Activated CD4-positive, CD25-positive, alpha-beta regulatory T cell treated with anti-CD3 and anti-CD28 coated beads, Interleukin-2, amount 50 U/mL, for 72 hours (primary cell): ENCODE data around the gene DHRS3.
A peak's percentile ranks its signal among the peaks of the same experiment; 100 is the strongest.

Experiments
- DNase-seq: peaks from one replicate; pipeline ENCODE4 v3.0.0; 2021

Gene DHRS3

DNA sequence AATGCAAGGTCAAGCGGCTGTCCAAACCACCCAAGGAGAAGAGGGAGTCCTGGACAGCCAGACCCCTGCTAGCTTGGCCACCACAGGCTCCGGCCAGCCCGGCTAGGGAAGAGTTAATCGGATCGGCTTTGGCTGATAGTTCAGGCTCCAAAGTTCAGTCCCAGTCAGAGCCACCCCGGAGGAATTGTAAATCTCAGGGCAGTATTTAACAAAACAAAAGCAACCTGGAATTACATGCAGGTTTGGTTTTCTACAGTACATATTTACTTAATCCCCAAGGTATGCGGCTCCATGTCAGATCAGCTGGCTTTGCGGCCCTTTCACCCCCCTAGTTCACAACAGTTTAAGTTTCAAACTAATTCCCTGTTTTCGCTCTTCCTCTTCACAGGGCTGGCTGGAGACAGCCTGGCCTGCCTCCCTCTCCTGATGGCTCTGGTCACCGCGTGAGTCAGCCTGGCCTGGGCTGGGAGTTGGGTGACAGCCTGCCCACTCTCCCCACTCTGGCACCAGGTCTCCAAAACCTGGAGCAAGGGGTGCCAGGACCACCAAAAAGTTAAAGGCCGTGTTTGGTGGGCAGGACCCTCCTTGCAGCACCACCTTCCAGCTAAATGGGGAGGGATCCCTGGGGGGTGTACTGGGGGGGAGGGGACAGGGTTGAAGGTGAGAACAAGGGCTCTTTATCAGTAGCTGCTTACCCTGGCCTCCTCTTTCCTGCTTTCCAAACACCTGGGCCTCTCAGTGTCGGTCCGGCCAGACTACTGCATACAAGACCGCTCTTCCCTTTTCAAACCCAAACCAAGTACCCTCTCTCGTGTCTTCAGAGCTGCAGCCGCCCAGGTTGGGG is 1.9 kb downstream of the DHRS3 start:
- no peak for DNase-seq

DNA sequence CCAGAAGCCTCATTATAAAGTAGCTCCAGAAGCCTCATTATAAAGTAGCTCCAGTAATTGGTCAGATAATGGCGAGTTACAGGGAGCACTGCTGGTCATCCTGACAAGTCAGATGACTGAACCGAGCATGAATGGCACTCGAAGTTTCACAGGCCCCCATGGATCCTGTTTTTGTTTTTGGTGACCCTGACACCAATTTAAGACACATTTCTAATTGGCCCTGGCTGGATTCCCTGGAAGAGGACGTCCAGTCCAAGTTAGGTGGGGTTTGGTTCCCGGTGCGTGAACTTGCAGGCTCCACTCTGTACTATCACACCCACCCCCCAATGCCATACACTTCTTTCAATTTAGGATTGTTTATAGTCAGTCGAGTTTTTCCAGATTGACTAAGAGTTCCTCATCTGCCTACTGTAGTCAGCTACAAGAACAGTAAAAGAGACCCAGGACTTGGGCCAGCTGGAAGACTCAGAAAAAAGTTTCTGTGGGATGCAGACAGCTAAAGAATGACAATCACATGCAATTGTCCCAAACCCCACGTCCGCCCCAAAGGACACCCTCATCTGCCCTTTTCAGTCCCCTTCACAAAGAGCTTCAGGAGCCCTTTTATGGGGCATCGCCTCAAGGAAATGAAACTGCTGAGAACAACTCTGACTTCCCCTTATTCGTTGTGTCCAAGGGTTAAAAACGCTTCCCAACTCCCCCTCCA is 2.7 kb downstream of the DHRS3 start:
- DNase-seq, result no peak

DNA sequence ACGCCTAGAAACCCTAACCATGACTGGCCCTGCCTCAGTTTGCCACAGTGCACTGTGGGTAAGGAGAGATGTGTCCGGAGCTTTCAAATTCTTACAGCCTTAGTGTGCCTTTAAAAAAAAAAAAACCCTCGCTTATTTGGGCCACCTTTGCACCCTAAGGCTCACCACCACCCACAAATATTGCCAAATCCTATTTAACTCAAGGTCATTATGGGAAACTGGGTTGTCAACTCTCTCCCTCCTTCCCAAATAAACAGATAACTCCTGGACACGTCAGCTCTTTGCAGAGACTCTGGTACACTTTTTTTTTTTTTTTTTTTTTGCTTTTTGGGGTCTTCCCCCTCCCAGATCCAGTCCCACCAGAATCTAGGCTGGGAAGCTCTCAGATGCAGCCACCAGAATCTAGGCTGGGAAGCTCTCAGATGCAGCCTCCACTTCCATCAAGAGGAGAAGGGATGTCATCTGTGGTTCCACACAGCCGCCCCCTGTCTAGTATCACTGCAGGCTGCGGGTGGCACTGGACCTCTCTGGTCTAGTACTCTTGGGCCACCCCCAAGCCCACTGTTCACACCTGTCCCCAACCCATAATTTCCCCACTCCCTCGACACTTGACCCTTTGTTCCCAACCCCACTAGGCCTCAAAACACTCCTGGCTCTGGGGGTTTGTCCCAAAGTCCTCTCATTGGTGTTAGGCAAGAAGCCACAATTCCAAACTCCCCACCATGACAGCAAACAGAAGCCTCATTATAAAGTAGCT is 3.4 kb downstream of the DHRS3 start:
- DNase-seq, result no peak

DNA sequence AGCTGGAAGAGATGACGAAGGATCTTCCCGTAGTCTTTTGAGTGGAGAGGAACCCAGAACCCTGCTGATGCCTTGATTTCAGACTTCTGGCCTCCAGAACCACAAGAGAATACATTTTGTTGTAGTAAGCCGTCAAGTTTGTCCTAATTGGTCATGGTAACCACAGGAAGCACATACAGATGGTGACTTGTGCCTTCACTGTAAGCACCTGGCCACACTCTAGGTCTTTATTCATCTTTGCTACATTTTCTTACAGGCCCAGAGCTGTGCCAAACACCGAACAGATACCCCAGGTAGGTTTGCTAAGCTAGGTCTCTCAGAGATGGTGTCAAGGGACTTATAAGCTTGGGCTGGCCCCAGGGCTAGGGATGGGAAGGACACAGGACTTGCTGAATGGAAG is 4.8 kb downstream of the DHRS3 start:
- no peak for DNase-seq

DNA sequence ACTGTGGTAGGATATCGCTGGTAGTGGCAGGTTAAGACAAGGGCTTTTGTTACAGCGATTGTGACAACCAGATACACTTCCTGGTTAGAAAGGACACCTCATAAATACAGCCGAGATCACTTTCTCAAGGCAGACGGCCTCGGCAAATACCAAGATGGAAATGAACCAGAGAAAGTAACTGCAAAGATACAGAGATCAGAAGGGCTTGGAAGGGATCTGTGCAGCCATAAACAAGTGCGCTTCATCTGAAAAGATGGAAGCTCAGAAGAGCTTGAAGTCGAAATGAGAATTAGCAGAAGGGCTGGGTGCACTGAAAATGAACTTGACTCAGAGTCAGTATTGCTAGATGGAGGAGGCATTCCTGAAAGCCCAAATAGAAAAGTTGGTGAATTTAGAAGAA is 7.1 kb downstream of the DHRS3 start:
- no peak for DNase-seq

DNA sequence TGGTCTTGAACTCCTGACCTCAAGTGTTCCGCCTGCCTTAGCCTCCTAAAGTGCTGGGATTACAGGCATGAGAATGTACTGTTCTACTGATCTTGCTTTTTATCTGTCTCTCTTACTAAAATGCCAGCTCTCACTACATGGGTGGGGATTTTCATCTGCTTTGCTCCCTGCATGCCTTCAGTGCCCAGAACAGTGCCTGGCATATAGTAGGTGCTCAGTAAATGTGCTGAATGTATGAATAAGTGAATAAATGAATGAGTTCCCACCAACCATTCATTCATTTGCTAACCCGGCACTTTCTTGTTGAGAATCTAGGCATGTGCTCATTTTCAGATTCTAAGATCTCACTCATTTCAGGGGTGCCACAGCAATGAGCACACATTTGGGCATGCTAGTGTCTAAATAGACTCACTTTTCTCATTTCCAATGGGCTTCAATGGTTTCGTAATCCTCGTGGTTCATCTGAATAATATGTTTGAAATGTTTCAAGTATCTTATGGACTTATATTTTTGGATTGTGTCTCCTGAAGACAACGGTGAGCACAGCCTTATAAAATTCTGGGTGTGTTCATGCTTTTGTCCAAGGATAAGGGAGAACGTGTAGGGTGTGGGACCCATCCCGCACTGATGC is 7.6 kb downstream of the DHRS3 start:
- DNase-seq, result no peak

DNA sequence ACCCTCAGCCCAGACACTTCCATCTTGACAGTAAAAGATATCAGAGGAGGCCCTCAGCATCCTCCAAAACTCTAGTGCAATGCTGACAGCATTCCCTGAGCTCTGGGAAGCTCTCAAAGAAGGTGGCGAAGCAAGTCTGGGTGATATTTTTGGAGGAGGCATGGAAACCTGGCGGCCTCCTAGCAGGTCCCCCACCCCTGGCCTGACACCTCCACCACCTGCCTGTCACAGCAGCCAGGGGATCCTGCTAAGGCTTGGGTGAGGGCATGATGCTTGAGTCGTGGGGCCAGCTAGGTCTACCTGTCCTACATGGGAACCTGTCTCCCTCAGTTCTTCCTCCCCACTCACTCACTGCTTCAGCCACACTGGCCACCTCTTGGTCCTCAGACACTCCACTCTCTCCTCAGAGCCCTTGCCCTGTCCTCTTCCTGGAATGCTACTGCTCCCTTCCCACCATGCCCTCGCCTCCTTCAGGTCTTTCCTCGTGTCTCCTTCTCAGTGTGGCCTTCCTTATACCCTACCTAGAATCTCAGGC is 8.5 kb downstream of the DHRS3 start:
- DNase-seq, result no peak

DNA sequence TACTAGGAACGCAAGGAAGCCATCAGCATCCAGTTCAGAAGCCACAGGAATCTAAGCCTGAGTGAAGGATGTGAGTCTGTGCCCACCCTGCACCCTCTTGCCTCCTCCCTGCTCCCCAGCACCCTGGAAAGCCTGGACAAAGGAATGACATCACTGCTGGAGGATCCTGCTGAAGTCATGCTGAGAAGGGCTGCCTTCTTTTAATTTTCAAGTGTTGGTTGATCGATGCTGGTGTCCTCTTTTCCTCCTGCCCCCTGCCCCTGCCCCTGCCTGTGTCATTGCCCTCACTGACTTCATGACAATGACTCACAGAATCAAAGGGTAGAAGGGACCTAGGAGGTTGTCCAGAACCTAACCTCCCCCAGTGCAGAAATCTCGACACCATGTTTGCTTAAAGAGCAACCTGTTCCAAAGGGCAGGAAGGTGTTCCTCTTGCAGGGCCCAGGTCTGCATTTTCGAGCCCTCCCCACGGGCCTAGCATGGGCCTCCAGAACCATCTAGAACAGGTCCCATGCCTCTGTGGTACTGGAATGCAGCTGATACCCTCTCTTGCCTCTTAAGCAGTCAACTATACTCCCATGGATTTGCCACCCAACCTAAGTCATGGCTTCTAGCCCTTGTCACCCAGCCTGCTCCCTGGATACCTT is 9.6 kb downstream of the DHRS3 start:
- DNase-seq, result no peak

DNA sequence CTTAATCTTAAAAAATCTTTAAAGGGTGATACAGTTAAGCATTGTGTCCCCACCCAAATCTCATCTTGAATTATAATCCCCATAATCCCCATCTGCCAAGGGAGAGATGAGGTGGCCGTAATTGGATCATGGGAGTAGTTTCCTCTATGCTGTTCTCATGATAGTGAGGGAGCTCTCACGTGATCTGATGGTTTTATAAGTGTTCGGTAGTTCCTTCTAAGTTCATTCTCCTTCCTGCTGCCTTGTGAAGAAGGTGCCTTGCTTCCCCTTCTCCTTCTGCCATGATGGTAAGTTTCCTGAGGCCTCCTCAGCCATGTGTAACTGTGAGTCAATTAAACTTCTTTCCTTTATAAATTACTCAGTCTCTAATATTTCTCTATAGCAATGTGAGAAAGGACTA is 10.7 kb downstream of the DHRS3 start:
- no peak for DNase-seq

DNA sequence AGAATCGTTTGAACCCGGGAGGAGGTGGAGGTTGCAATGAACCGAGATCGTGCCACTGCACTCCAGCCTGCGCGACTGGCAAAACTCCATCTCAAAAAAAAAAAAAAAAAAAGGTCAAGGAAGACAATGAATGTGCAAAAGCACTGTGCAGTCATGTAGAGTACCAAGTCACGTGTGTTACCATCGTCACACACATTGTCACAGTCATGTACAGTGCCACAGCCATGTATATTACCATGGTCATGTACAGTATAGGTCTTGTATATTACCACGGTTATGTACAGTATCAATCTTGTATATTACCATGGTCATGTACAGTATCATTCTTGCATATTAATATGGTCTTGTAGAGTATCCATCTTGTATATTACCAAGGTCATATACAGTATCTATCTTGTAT is 13.0 kb downstream of the DHRS3 start:
- DNase-seq, result no peak

DNA sequence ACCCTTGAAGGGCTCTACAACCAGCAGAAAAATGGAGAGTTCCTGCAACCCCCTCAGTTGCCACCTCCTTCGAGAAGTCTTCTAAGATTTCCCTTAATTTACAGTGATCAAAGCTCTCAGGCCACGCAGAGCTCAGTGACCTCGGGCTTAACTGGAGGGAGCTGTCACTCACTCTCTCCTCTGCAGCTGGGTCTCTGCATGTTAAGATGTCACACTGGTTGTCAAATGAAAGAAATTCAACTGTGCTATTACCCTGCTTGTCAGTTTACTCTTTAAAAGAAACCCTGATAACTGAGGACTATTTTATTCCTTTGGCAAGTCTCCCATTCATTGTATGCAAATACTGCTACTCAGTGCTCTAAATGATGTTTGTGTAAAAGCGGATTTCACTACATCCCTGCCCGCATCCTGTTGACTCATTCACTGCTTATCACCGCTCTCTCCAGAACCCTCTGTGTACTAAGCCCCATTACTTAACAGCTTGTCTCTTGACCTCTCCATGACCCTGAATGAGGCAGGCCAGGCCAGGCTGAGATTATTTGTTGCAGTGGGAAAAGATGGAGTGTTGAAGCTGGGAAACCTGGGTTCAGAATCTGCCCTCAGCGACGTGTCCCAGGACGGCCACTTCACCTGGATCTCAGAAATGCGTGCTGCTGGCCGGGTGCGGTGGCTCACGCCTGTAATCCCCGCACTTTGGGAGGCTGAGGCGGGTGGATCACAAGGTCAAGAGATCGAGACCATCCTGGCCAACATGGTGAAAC is 13.7 kb downstream of the DHRS3 start:
- peak; percentile 36 for DNase-seq

DNA sequence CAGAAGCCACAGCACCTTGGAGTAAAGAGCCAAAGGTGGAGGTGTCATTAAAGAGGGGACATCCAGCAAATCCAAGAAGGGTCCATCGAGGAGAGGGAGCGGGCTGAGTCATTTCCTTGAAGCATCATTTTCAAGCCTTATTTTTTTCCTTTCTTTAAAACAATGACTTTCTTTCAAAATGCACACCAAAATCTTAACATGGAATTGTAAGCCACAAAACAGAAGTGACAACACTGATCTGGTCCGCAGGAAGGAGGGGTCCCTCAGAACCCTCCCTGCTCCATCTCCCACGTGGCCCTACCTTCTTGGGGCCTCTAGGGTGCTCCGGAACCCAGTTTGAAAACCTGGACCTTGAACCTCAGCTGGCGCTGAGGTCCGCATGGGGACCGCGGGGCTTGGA is 14.8 kb downstream of the DHRS3 start:
- DNase-seq, result no peak

DNA sequence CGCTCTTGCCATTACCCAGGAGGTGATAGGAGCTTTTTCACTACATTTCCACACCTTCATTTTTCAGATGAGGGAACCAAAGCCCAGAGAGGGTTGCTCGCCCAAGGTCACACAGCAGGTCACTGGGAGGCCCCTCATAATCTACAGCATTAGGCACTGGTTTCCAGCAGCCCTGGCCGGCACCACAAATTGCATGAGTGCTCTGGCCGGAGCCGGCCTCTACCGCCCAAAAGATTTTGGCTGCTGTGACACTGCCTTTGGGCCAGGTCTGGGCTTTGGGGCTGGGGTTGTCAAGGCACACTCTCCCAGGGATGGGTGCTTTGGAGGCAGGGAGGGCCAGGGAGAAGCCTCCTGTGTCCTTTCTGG is 15.4 kb downstream of the DHRS3 start:
- DNase-seq, result no peak

DNA sequence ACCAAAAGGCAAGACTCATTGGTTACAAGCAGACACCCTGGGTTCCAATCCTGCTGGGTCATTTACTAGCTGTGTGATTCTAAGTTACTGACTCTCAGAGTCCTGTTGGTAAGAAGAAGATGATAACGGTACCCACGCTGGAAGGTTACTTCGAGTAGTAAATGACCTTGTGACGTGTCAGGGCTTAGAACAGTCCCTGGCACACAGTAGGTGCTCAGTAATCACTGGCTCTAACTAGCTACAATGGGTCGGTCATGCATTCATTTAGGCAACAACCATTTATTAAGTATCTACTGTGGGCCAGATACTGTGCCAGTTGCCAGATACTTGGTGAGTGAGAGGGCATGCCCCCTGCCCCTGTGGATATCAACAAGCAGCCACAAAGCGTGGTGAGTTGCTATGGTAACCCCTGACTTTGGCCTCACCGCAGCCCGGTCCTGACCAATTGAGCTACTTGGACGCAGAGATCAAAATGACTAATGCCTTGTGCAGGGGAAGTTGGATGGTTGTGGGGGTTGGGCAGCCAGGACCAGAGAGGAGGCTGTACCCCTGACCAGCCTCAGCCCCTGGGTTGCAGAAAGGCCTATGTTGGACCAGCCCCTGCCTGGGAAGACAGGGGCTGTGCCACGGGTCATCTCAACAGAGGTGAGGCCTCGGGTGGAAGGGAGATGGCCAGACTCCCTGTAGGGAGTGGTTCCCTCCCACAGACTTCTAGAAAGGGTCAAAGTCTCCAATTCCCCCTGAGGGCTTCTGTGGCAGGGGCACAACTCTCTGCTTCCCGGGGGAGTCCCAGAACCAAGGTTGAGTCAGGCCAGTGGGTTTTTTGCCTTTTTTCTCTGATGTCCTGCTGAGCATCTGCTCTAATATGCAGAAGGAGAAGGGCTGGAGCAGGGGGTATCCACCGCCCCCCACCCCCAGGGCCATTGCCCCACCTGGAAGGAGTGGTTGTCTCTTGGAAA is 16.0 kb downstream of the DHRS3 start:
- no peak for DNase-seq

DNA sequence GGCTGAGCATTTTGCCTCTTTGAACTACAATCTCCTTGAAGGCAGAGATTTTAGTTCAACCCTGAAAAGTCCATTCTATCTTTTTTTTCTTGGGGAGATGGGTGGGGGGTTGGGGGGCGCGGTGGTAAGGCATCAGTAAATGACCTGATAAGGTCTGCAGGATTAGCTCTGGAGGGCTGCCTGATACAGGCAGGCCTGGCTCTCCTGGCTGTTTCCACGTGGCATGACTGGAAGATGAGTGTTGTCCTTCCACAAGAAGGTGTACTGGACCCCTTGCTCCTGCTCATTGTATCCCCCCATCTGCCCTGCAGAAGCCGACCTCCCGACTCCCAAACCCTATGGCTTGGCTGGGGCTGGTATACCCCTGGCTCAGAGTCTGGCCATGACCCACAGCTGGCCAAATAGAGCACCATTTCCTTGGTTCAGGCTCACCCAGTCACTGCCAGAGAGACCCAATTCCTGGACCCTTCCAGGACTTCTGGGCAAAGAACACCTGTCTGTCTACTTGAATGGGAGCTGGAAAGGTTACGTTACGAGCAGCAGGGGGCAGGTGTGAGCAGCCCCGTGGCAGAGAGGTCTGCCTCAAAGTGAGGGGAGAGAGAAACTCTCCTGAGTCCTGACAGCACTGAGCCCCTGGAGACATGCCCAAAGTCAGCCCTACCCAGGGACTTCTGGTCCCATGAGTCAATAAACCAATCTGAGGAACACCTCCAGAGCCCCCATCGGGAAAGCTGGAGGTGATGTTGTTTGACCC is 17.0 kb downstream of the DHRS3 start:
- peak; percentile 40 for DNase-seq

DNA sequence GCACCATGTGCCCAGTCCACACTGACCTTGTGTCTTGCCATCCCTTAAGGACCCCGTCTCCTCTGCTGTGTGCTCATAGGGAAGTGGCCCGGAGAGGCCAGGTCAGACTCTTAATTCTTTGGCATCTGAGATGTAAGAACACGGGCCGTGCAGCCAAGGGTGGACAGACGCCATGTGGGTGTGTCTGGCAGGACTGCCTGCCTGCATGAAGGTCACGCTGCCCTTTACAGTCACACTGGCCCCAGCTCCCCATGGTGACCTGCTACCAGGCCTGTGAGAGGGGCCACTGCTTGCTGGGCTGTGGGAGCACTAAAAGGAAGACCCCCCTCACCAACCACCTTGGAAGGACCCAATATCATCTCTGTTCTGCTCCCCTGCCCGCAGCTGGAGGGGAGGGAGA is 17.7 kb downstream of the DHRS3 start:
- DNase-seq, result no peak

DNA sequence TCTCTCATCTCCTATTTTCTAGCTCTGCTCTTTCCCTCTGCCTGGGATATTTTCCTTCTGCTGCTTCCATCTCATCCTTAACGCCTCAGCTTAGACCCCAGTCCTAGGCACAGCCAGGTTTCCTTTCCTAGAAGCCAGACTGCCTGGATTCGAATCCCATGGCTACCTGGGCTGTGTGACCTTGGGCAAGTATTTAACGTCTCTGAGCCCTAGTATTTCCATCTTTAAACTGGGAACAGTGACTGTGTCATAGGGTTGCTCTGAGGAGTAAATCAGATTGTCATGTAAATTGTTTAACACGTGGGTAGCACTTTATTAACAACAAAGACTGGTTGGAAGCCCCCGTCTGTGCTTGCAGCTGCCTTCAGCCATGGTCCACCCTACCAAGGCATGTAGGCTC is 18.4 kb downstream of the DHRS3 start:
- DNase-seq, result no peak

DNA sequence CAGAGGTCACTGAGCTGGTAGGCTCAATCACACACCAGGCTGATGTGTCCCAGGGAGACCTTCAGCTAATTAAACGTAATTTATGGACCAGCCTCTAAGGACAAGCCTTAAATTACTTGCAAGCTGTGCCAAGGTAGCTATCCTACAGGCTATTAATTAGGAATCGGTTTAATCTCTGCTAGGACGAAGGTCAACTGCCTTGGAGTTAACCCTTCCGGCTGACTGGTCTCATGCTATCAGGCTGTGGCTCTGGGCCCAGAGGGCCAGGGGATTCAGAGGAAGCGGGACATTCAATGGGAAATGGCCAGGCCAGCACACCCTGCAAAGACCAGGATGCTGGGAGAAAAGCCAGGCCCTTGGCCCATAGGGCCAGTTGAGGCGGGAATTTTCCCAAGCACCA is 19.0 kb downstream of the DHRS3 start:
- no peak for DNase-seq

DNA sequence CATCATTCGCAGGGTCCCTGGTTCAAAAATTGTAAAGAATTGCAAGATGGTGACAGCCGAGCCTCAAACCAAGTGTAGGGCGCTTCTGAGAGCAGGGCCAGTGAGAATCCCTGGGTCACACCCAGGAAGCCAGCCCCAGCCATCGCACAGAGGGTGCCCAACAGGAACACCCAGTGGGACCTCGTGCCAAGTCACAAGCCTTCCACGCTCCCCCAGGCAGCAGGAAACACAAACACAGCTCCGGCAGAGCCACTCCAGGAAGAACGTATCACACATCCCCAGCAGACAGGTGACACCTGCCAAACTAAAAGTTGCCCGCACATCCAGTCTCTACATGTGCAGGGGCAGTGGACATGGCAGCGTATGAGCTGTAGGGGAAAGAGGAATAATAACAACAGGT is 20.2 kb downstream of the DHRS3 start:
- DNase-seq, result no peak
